Stimulated activated effector memory CD8-positive, alpha-beta T cell treated with anti-CD3 and anti-CD28 coated beads, Interleukin-12 subunit alpha, Interleukin-12 subunit beta, amount 100 ng/mL, for 72 hours (primary cell): ENCODE data around the gene HJURP.

Experiments used
- ATAC-seq: fragments of 150-1000 bp; cut with Tn5 transposase; 2 replicates; pipeline ENCODE4 v1.10.0; 2021
- DNase-seq, 2 donors: peaks; one replicate each; pipeline ENCODE4 v3.0.0; 2021 to 2022; ENCODE audit warnings: low spot score in 2 of 2
- H3K27ac Mint-ChIP-seq: one replicate; pipeline ENCODE4 v1.8.0; 2022; ENCODE audit warnings: mild to moderate bottlenecking, mixed read lengths
- H3K36me3 Mint-ChIP-seq: one replicate; pipeline ENCODE4 v1.8.0; 2022; ENCODE audit warnings: mild to moderate bottlenecking, mixed read lengths
- H3K4me1 Mint-ChIP-seq: one replicate; pipeline ENCODE4 v1.8.0; 2022; ENCODE audit warnings: mixed read lengths
- H3K4me3 Mint-ChIP-seq: one replicate; pipeline ENCODE4 v1.8.0; 2022; ENCODE audit warnings: mild to moderate bottlenecking, mixed read lengths
- H3K9me3 Mint-ChIP-seq: one replicate; pipeline ENCODE4 v1.8.0; 2022; ENCODE audit warnings: mixed read lengths

HJURP gene

GRCh38 chr2:233801357-233802131 is 52.8 kb downstream of the HJURP start:
- Mint-ChIP-seq H3K27ac (no peak overlapping the region), H3K9me3 (no peaks in the 10 kb centered on the region), H3K4me3 (no peak overlapping the region), H3K36me3 (no peaks in the 10 kb centered on the region), H3K4me1 (peaks cover 7% of the 10 kb centered on the region)
- peak; percentile 78 for ATAC-seq
- DNase-seq, result peak in 1 of 2 donors; percentile 43

- DNase-seq, result no peak
- peaks cover 7% of the 10 kb centered on the region for H3K4me1 Mint-ChIP-seq
- no peaks in the 10 kb centered on the region for H3K9me3 Mint-ChIP-seq
- H3K36me3 Mint-ChIP-seq, result no peaks in the 10 kb centered on the region
- H3K27ac Mint-ChIP-seq, result no peak overlapping the region
- no peak for ATAC-seq
- H3K4me3 Mint-ChIP-seq, result no peak overlapping the region
Observed at GRCh38 chr2:233800208-233800607, 54.1 kb downstream of the HJURP start.

- Mint-ChIP-seq H3K27ac (no peak overlapping the region), H3K9me3 (no peaks in the 10 kb centered on the region)
- DNase-seq, result no peak
Observed at GRCh38 chr2:233799716-233800115, 54.6 kb downstream of the HJURP start.

GRCh38 chr2:233799087-233799665 is 55.2 kb downstream of the HJURP start:
- Mint-ChIP-seq H3K4me1 (peaks cover 7% of the 10 kb centered on the region), H3K4me3 (no peak overlapping the region), H3K9me3 (no peaks in the 10 kb centered on the region), H3K27ac (no peak overlapping the region), H3K36me3 (no peaks in the 10 kb centered on the region)
- no peak for ATAC-seq
- DNase-seq, result no peak

More at GRCh38 chr2:233799716-233800115, 54.6 kb downstream of the HJURP start:
- no peak for ATAC-seq
- no peak overlapping the region for H3K4me3 Mint-ChIP-seq
- H3K36me3 Mint-ChIP-seq, result no peaks in the 10 kb centered on the region
- H3K4me1 Mint-ChIP-seq, result peaks cover 7% of the 10 kb centered on the region

GRCh38 chr2:233798335-233799086 is 55.8 kb downstream of the HJURP start:
- no peak overlapping the region for H3K4me3 Mint-ChIP-seq
- no peak for ATAC-seq
- no peak overlapping the region for H3K27ac Mint-ChIP-seq
- DNase-seq, result no peak
- no peaks in the 10 kb centered on the region for H3K9me3 Mint-ChIP-seq
- H3K36me3 Mint-ChIP-seq, result no peaks in the 10 kb centered on the region
- H3K4me1 Mint-ChIP-seq, result peaks cover 7% of the 10 kb centered on the region

GRCh38 chr2:233796254-233796653 is 58.1 kb downstream of the HJURP start:
- no peak overlapping the region for H3K4me3 Mint-ChIP-seq
- peaks cover 3% of the 10 kb centered on the region for H3K4me1 Mint-ChIP-seq
- no peak overlapping the region for H3K27ac Mint-ChIP-seq
- H3K36me3 Mint-ChIP-seq, result no peaks in the 10 kb centered on the region
- no peak for ATAC-seq
- no peaks in the 10 kb centered on the region for H3K9me3 Mint-ChIP-seq
- peak in 1 of 2 donors; percentile 28 for DNase-seq

GRCh38 chr2:233795735-233796171 is 58.6 kb downstream of the HJURP start:
- Mint-ChIP-seq H3K4me3 (no peak overlapping the region), H3K27ac (no peak overlapping the region), H3K9me3 (no peaks in the 10 kb centered on the region), H3K36me3 (no peaks in the 10 kb centered on the region), H3K4me1 (no peaks in the 10 kb centered on the region)
- no peak for ATAC-seq
- peak in 1 of 2 donors; percentile 38 for DNase-seq

GRCh38 chr2:233794128-233794658 is 60.1 kb downstream of the HJURP start:
- H3K9me3 Mint-ChIP-seq, result no peaks in the 10 kb centered on the region
- DNase-seq (peak in 1 of 2 donors; percentile 38), ATAC-seq (no peak)
- no peak overlapping the region for H3K27ac Mint-ChIP-seq
- H3K4me3 Mint-ChIP-seq, result no peak overlapping the region
- H3K4me1 Mint-ChIP-seq, result no peaks in the 10 kb centered on the region
- H3K36me3 Mint-ChIP-seq, result no peaks in the 10 kb centered on the region

- Mint-ChIP-seq H3K4me1 (no peaks in the 10 kb centered on the region), H3K36me3 (no peaks in the 10 kb centered on the region), H3K4me3 (no peak overlapping the region), H3K27ac (no peak overlapping the region), H3K9me3 (no peaks in the 10 kb centered on the region)
- DNase-seq, result peak in 1 of 2 donors; percentile 28
- ATAC-seq, result no peak
Observed at GRCh38 chr2:233793465-233794127, 60.7 kb downstream of the HJURP start.

GRCh38 chr2:233792720-233793119 is 61.6 kb downstream of the HJURP start:
- H3K4me3 Mint-ChIP-seq, result no peak overlapping the region
- H3K27ac Mint-ChIP-seq, result no peak overlapping the region
- no peaks in the 10 kb centered on the region for H3K9me3 Mint-ChIP-seq
- no peaks in the 10 kb centered on the region for H3K36me3 Mint-ChIP-seq
- ATAC-seq (no peak), DNase-seq (no peak)
- no peaks in the 10 kb centered on the region for H3K4me1 Mint-ChIP-seq

- H3K9me3 Mint-ChIP-seq, result no peaks in the 10 kb centered on the region
- no peak for ATAC-seq
- no peaks in the 10 kb centered on the region for H3K4me1 Mint-ChIP-seq
- no peak overlapping the region for H3K4me3 Mint-ChIP-seq
- no peaks in the 10 kb centered on the region for H3K36me3 Mint-ChIP-seq
- no peak overlapping the region for H3K27ac Mint-ChIP-seq
- DNase-seq, result peak in 1 of 2 donors; percentile 34
Observed at GRCh38 chr2:233791883-233792329, 62.4 kb downstream of the HJURP start.

- ATAC-seq, result no peak
- no peaks in the 10 kb centered on the region for H3K4me1 Mint-ChIP-seq
- H3K27ac Mint-ChIP-seq, result no peak overlapping the region
- DNase-seq, result no peak
- no peaks in the 10 kb centered on the region for H3K9me3 Mint-ChIP-seq
- H3K36me3 Mint-ChIP-seq, result no peaks in the 10 kb centered on the region
- no peak overlapping the region for H3K4me3 Mint-ChIP-seq
Observed at GRCh38 chr2:233791151-233791882, 63.0 kb downstream of the HJURP start.

GRCh38 chr2:233789554-233789953 is 64.8 kb downstream of the HJURP start:
- no peak overlapping the region for H3K4me3 Mint-ChIP-seq
- ATAC-seq (peak; percentile 20), DNase-seq (peak in 1 of 2 donors; percentile 39)
- peaks cover 3% of the 10 kb centered on the region for H3K9me3 Mint-ChIP-seq
- no peaks in the 10 kb centered on the region for H3K36me3 Mint-ChIP-seq
- H3K27ac Mint-ChIP-seq, result no peak overlapping the region
- no peaks in the 10 kb centered on the region for H3K4me1 Mint-ChIP-seq
